GM23338 (cell line): ENCODE results near the gene IMMP2L. TPM values are rescaled to one million over a fixed set of nuclear protein-coding genes. Genes with fewer than 3 reads are reported as not detected.

ENCODE experiments used
- ATAC-seq: fragments of 200-7000 bp; cut with Tn5 transposase; 3 replicates; pipeline ENCODE4 v1.9.1; 2020
- DNase-seq: peaks from one replicate; pipeline ENCODE4 v3.0.0-alpha.2; 2015; ENCODE audit warnings: low spot score
- H2AFZ ChIP-seq: fragments of 200-600 bp; sonication (generic); 2 replicates; pipeline ENCODE4 v1.8.0; 2016; ENCODE audit warnings: antibody characterized with exemption, mild to moderate bottlenecking, moderate library complexity
- H3F3A ChIP-seq: fragments of 200-600 bp; sonication (generic); replicated peaks from 2 replicates; pipeline ENCODE4 v1.8.0; 2017; ENCODE audit warnings: antibody characterized with exemption, mixed run types, low read depth
- H3K27ac ChIP-seq: fragments of 200-600 bp; sonication (generic); 2 replicates; pipeline ENCODE4 v1.6.1; 2016; ENCODE audit warnings: low read depth
- H3K27me3 ChIP-seq: fragments of 200-600 bp; sonication (generic); 2 replicates; pipeline ENCODE4 v1.8.0; 2016; ENCODE audit warnings: mild to moderate bottlenecking, mixed run types, moderate library complexity; ENCODE audit not compliant: insufficient read depth
- H3K36me3 ChIP-seq: fragments of 200-600 bp; sonication (generic); 2 replicates; pipeline ENCODE4 v1.8.0; 2016; ENCODE audit warnings: mild to moderate bottlenecking; ENCODE audit not compliant: insufficient read depth
- H3K4me1 ChIP-seq: fragments of 200-600 bp; sonication (generic); 2 replicates; pipeline ENCODE4 v1.8.0; 2016; ENCODE audit warnings: mild to moderate bottlenecking, moderate library complexity; ENCODE audit not compliant: insufficient read depth
- H3K4me2 ChIP-seq: fragments of 200-600 bp; sonication (generic); 2 replicates; pipeline ENCODE4 v1.7.1; 2017; ENCODE audit warnings: mixed run types
- H3K4me3 ChIP-seq: fragments of 200-600 bp; sonication (generic); 2 replicates; pipeline ENCODE4 v1.6.1; 2016; ENCODE audit warnings: mixed run types
- H3K79me2 ChIP-seq: fragments of 200-600 bp; sonication (generic); replicated peaks from 2 replicates; pipeline ENCODE4 v1.8.0; 2017; ENCODE audit warnings: mild to moderate bottlenecking; ENCODE audit not compliant: insufficient read depth
- H3K9me2 ChIP-seq: fragments of 200-600 bp; sonication (generic); 2 replicates; pipeline ENCODE4 v1.8.0; 2017; ENCODE audit not compliant: insufficient read depth
- H4K20me1 ChIP-seq: fragments of 200-600 bp; sonication (generic); replicated peaks from 2 replicates; pipeline ENCODE4 v1.8.0; 2017; ENCODE audit warnings: mild to moderate bottlenecking; ENCODE audit not compliant: insufficient read depth
- H3K27ac Mint-ChIP-seq: 2 replicates; pipeline ENCODE4 v1.8.0; 2020; ENCODE audit warnings: inconsistent platforms, mild to moderate bottlenecking, moderate library complexity, mixed read lengths
- H3K27me3 Mint-ChIP-seq: 3 replicates; pipeline ENCODE4 v1.8.0; 2022; ENCODE audit warnings: low read depth, mild to moderate bottlenecking, moderate library complexity, mixed read lengths, inconsistent platforms; ENCODE audit not compliant: insufficient read depth, poor library complexity
- H3K36me3 Mint-ChIP-seq: 3 replicates; pipeline ENCODE4 v1.8.0; 2021; ENCODE audit warnings: low read depth, mild to moderate bottlenecking, inconsistent platforms, moderate library complexity, mixed read lengths
- H3K4me1 Mint-ChIP-seq: 3 replicates; pipeline ENCODE4 v1.8.0; 2020; ENCODE audit warnings: mild to moderate bottlenecking, inconsistent platforms, mixed read lengths
- H3K4me3 Mint-ChIP-seq: 3 replicates; pipeline ENCODE4 v1.8.0; 2021; ENCODE audit warnings: moderate library complexity, mild to moderate bottlenecking, inconsistent platforms, mixed read lengths
- H3K9me3 Mint-ChIP-seq: 3 replicates; pipeline ENCODE4 v1.8.0; 2020; ENCODE audit warnings: moderate library complexity, mild to moderate bottlenecking, inconsistent platforms, mixed read lengths
- CTCF ChIP-seq, 2 experiments: fragments of 200-600 bp in 1 of 2; sonication (generic) in 1 of 2; conservative IDR thresholded peaks; 2 replicates each; pipeline versions ENCODE4 v1.5.1 to v1.6.1; 2016 to 2017; ENCODE audit warnings: antibody characterized with exemption in 2 of 2, low read depth in 2 of 2, mild to moderate bottlenecking in 2 of 2, moderate library complexity in 1 of 2
- ETS1 ChIP-seq: IDR thresholded peaks from 2 replicates; pipeline ENCODE4 v1.6.1; 2016; ENCODE audit warnings: antibody characterized with exemption
- EZH2 ChIP-seq: fragments of 200-600 bp; sonication (generic); IDR thresholded peaks from one replicate; pipeline ENCODE4 v1.8.0; 2017; ENCODE audit warnings: antibody characterized with exemption, mild to moderate bottlenecking, low read depth; ENCODE audit not compliant: unreplicated experiment
- EZH2phosphoT487 ChIP-seq: fragments of 200-600 bp; sonication (generic); IDR thresholded peaks from one replicate; pipeline ENCODE4 v1.8.1; 2018; ENCODE audit warnings: antibody characterized with exemption; ENCODE audit not compliant: unreplicated experiment
- JUNB ChIP-seq: IDR thresholded peaks from one replicate; pipeline ENCODE4 v1.6.1; 2016; ENCODE audit warnings: antibody characterized with exemption; ENCODE audit not compliant: unreplicated experiment
- NANOG ChIP-seq: IDR thresholded peaks from 2 replicates; pipeline ENCODE4 v1.6.1; 2016; ENCODE audit warnings: antibody characterized with exemption, borderline replicate concordance
- POLR2AphosphoS5 ChIP-seq: IDR thresholded peaks from 2 replicates; pipeline ENCODE4 v1.6.1; 2016; ENCODE audit warnings: antibody characterized with exemption, low read depth
- REST ChIP-seq: IDR thresholded peaks from one replicate; pipeline ENCODE4 v1.6.1; 2018; ENCODE audit warnings: antibody characterized with exemption; ENCODE audit not compliant: unreplicated experiment
- STAT1 ChIP-seq: IDR thresholded peaks from one replicate; pipeline ENCODE4 v1.6.1; 2016; ENCODE audit warnings: antibody characterized with exemption; ENCODE audit not compliant: unreplicated experiment
- ZNF114 ChIP-seq: fragments of 250-450 bp; sonication (Bioruptor Pico); IDR thresholded peaks from 2 replicates; pipeline ENCODE4 v1.5.0; 2020; ENCODE audit warnings: mild to moderate bottlenecking, moderate library complexity
- ZNF331 ChIP-seq: fragments of 250-450 bp; sonication (Bioruptor Pico); IDR thresholded peaks from 2 replicates; pipeline ENCODE4 v1.5.0; 2020; ENCODE audit warnings: low read depth, mild to moderate bottlenecking, moderate library complexity
- polyA plus RNA-seq: library from polyadenylated mRNA; unstranded; fragments of >200 nt; fragmentation: Nextera tagmentation; extraction: Ambion mirVana; gene quantifications from 2 replicates; pipeline ENCODE4 v1.2.1, GENCODE V29; 2016
- total RNA-seq: library from RNA; depleted of rRNA; stranded (reverse); fragments of >200 nt; shearing (Covaris generic); gene quantifications from 2 replicates; pipeline ENCODE4 v1.2.3, GENCODE V29; 2014

IMMP2L gene
- total and polyA plus RNA-seq, 2 experiments from 2014 or later, result 7.3 to 14.0 TPM

GRCh38 chr7:111180338-111180737 lies 382.0 kb downstream of the IMMP2L start:
- Mint-ChIP-seq H3K27ac (no peak overlapping the region), H3K9me3 (no peaks in the 10 kb centered on the region), H3K4me3 (no peak overlapping the region), H3K27me3 (no peaks in the 10 kb centered on the region), H3K4me1 (peaks cover 2% of the 10 kb centered on the region; the same call in 1 of the 3 replicates), H3K36me3 (no peaks in the 10 kb centered on the region)
- Histone ChIP-seq H3K4me2 (no peak overlapping the region), H4K20me1 (no peaks in the 10 kb centered on the region), H3K36me3 (no peaks in the 10 kb centered on the region), H3K79me2 (no peaks in the 10 kb centered on the region), H3K9me2 (no peaks in the 10 kb centered on the region), H3K27ac (no peak overlapping the region), H3F3A (no peaks in the 10 kb centered on the region), H3K27me3 (no peaks in the 10 kb centered on the region), H3K4me3 (no peak overlapping the region), H2AFZ (no peak overlapping the region), H3K4me1 (no peaks in the 10 kb centered on the region)
- no peak for ATAC-seq
- TF ChIP-seq ZNF331 (no peak), NANOG (no peak), POLR2AphosphoS5 (no peak), REST (no peak), STAT1 (no peak), EZH2 (no peak), CTCF (conservative IDR thresholded peaks at IDR 0.05; ENCODE audit: low read depth in 2 of 2) (no peak), EZH2phosphoT487 (no peak)
- no peak for DNase-seq

- no peaks in the 10 kb centered on the region for H3K4me1 Mint-ChIP-seq
- H3K27me3 Mint-ChIP-seq, result no peaks in the 10 kb centered on the region
- Histone ChIP-seq H3K27ac (no peak overlapping the region), H3F3A (no peaks in the 10 kb centered on the region), H2AFZ (no peak overlapping the region), H3K9me2 (no peaks in the 10 kb centered on the region), H3K27me3 (no peaks in the 10 kb centered on the region), H3K4me2 (no peak overlapping the region), H4K20me1 (no peaks in the 10 kb centered on the region), H3K4me3 (no peak overlapping the region), H3K79me2 (no peaks in the 10 kb centered on the region), H3K36me3 (no peaks in the 10 kb centered on the region), H3K4me1 (peaks cover 4% of the 10 kb centered on the region; the same call in 1 of the 2 replicates)
- TF ChIP-seq ETS1, result no peak
- no peak for TF ChIP-seq NANOG
- TF ChIP-seq ZNF331, result no peak
- no peak for TF ChIP-seq ZNF114 (CRISPR knock-in tag)
- no peak for TF ChIP-seq JUNB
- no peak for TF ChIP-seq CTCF (conservative IDR thresholded peaks at IDR 0.05; ENCODE audit: low read depth in 2 of 2)
- H3K27ac Mint-ChIP-seq, result no peak overlapping the region
- H3K4me3 Mint-ChIP-seq, result no peak overlapping the region
- no peaks in the 10 kb centered on the region for H3K36me3 Mint-ChIP-seq
- H3K9me3 Mint-ChIP-seq, result no peaks in the 10 kb centered on the region
- no peak for DNase-seq
- ATAC-seq, result no peak
Measured at GRCh38 chr7:111175908-111176441, 386.3 kb downstream of the IMMP2L start.
